Central memory CD4-positive, alpha-beta T cell (primary cell): ENCODE results near the gene C4orf50.

Source experiments
- DNase-seq: peaks from one replicate; pipeline ENCODE4 v3.0.0; 2022

Gene C4orf50

GRCh38 chr4:5940470-5941203 is 77.6 kb downstream of the C4orf50 start:
- no peak for DNase-seq

GRCh38 chr4:5933996-5934831 is 84.0 kb downstream of the C4orf50 start:
- DNase-seq = no peak

GRCh38 chr4:5933116-5933515 is 85.1 kb downstream of the C4orf50 start:
- no peak for DNase-seq

GRCh38 chr4:5932035-5932568 is 86.1 kb downstream of the C4orf50 start:
- no peak for DNase-seq

- no peak for DNase-seq
These were observed 86.7 kb downstream of the C4orf50 start for GRCh38 chr4:5931526-5931925.

GRCh38 chr4:5930876-5931275 is 87.4 kb downstream of the C4orf50 start:
- no peak for DNase-seq

- DNase-seq = no peak
These were observed 87.8 kb downstream of the C4orf50 start for GRCh38 chr4:5930456-5930855.

GRCh38 chr4:5928844-5929420 is 89.3 kb downstream of the C4orf50 start:
- DNase-seq = no peak

- no peak for DNase-seq
These were observed 90.0 kb downstream of the C4orf50 start for GRCh38 chr4:5928274-5928673.

- no peak for DNase-seq
These were observed 90.5 kb downstream of the C4orf50 start for GRCh38 chr4:5927747-5928146.

GRCh38 chr4:5927116-5927515 is 91.1 kb downstream of the C4orf50 start:
- no peak for DNase-seq

- no peak for DNase-seq
These were observed 91.6 kb downstream of the C4orf50 start for GRCh38 chr4:5926598-5926997.

GRCh38 chr4:5925419-5926200 is 92.6 kb downstream of the C4orf50 start:
- no peak for DNase-seq

- DNase-seq = no peak
These were observed 93.6 kb downstream of the C4orf50 start for GRCh38 chr4:5924461-5925125.

GRCh38 chr4:5923376-5923775 is 94.9 kb downstream of the C4orf50 start:
- no peak for DNase-seq

GRCh38 chr4:5922556-5922955 is 95.7 kb downstream of the C4orf50 start:
- DNase-seq = no peak

GRCh38 chr4:5921981-5922380 is 96.2 kb downstream of the C4orf50 start:
- DNase-seq = no peak

- DNase-seq = no peak
These were observed 96.9 kb downstream of the C4orf50 start for GRCh38 chr4:5921101-5921980.

- DNase-seq = no peak
These were observed 98.7 kb downstream of the C4orf50 start for GRCh38 chr4:5919571-5919970.

GRCh38 chr4:5919044-5919443 is 99.2 kb downstream of the C4orf50 start:
- DNase-seq = no peak
